HL-60/S4 treated with retinoic acid at 250 ng/mL for 4 days and 3 days (cell line): ENCODE data around the gene FBXL13.
"Not testable (repeated sequence)": the region's sequence is repeated elsewhere in the genome, so short reads cannot be mapped to it uniquely, and the experiment has no call there.

ENCODE experiments used
- in situ Hi-C: fragments of 300-500 bp; cut with MboI; formaldehyde crosslinking; loops from 2 replicates; pipeline ENCODE4 v1.7.0; 2022; ENCODE audit warnings: low sequenced_read_pairs

FBXL13 gene

DNA sequence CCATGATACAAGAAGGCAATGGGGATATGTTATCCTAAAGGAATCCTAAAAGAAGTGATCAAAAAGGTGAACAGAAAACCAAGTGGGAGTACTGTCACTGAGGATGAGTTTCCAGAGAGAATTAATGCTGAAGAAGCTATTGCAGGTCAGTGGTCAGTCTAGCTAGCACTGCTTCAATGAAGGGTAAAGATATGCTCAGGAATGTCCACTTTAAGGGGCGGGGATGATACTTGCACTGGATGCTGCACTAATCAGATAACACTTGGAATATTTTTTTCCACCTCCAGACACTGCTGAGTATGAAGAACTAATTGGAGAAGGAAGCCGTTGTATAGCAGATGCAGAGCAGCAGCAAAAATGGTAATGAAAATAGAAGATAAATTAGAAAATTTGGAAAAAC, 86.5 kb downstream of the FBXL13 start:
- in situ Hi-C loops: no loop called here

DNA sequence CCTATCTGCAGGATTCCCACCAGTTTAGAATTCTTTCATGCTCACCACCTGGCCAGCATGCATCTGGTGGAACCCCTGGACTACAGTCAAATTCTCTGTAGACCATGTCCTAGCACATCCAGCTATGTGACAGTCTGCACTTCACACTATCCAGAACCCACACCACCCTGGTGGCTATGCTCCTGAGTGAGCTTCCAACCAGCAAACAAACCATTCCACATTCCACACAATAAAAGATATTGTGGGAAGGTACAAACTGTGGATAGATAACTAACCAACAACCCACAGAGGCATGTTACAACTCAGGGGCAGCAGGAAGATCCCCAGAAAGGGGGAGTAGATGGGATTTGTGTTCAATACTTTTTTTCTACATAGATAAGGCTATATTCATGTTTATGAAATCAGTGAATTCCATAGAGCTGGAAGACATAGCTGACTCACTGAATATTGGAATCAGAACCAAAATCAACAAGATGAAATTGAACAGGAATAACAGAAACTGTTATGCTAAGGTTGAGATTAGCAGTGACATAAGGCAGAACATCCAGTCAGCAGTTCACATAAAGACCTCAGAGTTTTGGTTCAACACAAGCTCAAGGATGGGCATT, 89.3 kb downstream of the FBXL13 start:
- in situ Hi-C loops: no loop called here

DNA sequence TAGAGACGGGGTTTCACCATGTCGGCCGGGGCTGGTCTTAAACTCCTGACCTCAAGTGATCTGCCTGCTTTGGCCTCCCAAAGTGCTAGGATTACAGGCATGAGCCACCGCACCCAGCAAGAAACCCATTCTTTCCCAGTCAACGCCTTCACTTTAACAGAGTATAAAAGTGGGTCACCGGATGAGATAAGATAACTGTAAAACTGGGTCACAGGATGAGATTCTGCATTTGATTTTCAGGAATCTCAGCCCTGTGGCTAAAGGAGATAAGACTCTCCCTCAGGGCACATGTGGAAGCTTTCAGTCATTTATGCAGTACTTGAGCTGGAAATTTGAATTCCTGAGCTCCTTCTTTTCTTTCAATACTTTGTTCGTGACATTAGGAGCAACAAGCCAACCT, 91.0 kb downstream of the FBXL13 start:
- in situ Hi-C loops: no loop called here

DNA sequence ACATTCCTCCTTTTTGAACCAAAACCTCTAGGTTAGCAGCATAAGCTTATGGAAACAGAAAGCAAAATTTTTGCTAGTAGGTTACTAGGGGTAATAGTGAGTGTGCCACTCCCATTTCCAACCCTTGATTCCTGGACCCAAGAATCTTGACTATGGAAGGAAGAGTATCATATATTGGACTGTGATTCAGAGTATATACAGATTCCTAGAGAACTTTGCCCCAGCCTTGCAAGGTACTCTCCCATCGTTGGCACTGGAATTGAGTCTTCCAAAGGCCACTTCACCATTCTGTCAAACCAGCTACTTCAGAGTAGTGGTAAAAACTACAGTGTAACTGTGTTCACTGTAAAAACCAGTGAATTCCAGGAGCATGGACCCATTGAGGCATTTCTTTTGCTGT, 92.4 kb downstream of the FBXL13 start:
- in situ Hi-C loops: no loop called here

DNA sequence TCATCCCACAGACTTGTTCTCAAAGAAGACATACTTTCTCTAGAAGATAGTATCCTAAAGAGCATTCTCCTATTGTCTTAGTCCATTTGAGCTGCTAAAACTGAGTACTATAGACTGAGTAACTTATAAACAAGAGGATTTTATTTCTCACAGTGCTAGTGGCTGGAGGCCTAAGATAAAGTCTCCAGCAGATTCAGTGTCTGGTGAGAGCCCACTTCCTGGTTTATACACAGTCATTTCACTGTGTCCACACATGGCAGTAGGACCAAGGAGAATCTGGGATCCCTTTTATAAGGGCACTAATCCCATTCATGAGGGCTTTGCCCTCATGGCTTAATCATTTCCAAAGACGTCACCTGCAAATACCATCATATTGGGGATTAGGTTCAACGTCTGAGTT, 93.1 kb downstream of the FBXL13 start:
- in situ Hi-C loops: no loop called here

DNA sequence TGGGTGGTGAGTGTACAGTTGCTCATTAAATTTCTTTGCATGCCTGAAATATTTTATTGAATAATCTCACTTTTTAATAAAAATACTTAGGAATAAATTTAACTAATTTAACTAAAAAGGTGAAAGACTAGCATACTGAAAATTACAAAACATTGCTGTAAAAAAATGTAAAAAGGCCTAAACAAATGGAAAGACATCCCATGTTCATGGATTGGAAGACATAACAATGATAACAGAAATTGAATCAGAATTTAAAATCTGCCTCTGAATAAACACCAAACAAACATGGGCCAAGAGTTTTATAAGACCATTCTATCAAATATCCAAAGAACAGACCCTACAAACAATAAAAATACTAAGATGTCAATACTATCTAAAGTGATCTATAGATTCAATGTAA, 94.9 kb downstream of the FBXL13 start:
- in situ Hi-C loops: no loop called here

DNA sequence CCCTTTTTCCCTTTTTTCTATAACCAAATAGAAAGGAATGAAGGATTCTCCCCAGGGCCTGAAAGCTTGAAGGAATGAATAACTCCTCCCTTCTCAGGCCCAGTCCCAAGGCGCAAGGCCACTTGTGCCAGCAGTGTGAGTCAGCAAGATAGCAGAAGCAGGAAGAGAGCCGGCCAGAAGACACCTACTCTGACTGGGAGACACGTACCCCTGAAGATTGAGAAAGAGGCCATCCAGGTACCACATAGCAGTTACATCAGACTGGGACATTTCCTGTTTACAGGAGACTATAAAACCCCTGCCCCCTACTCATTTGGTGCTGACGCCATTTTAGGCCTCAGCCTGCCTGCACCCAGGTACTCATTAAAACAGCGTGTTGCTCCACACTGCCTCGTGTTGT, 96.3 kb downstream of the FBXL13 start:
- in situ Hi-C loops: no loop called here

DNA sequence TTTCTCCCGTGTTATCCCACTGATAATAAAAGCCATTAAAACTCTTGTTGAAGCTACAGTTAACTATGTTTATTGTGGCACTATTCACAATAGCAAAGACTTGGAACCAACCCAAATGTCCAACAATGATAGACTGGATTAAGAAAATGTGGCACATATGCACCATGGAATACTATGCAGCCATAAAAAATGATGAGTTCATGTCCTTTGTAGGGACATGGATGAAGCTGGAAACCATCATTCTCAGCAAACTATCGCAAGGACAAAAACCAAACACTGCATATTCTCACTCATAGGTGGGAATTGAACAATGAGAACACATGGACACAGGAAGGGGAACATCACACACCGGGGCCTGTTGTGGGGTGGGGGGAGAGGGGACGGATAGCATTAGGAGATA, 97.0 kb downstream of the FBXL13 start:
- in situ Hi-C loops: not testable (repeated sequence)

DNA sequence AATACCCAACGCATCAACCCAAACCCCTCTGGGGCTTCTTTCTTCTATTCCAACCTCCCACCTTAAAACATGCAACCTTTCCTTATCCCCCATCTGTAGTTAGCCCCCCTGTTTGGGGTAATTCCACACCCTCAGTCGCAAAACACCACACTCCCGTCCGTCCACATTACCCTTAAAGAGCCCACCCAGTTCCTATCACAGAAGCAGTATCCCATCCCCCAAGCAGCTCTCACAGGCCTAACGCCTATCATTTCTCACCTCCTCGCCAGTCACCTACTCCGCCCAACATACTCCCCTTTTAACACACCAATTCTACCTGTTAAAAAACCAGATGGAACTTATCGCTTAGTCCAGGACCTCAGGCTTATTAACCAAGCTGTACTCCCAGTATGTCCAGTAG, 98.1 kb downstream of the FBXL13 start:
- in situ Hi-C loops: no loop called here

DNA sequence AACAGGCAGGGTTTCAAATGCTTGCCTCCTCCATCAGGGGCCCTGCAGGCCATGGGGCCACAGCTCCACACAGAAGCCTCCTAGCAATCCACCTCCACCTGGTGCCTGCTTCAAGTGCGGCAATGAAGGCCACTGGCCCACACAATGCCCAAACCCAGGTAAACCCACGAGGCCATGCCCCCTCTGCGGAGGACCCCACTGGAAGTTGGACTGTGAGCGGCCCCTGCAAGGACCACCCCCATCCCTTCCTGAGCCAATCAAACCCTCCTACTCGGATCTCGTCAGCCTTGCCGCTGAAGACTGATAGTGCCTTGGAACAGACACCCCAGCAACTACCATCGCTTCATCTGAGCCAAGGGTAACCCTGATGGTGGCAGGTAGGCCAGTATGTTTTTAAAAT, 98.7 kb downstream of the FBXL13 start:
- in situ Hi-C loops: no loop called here

DNA sequence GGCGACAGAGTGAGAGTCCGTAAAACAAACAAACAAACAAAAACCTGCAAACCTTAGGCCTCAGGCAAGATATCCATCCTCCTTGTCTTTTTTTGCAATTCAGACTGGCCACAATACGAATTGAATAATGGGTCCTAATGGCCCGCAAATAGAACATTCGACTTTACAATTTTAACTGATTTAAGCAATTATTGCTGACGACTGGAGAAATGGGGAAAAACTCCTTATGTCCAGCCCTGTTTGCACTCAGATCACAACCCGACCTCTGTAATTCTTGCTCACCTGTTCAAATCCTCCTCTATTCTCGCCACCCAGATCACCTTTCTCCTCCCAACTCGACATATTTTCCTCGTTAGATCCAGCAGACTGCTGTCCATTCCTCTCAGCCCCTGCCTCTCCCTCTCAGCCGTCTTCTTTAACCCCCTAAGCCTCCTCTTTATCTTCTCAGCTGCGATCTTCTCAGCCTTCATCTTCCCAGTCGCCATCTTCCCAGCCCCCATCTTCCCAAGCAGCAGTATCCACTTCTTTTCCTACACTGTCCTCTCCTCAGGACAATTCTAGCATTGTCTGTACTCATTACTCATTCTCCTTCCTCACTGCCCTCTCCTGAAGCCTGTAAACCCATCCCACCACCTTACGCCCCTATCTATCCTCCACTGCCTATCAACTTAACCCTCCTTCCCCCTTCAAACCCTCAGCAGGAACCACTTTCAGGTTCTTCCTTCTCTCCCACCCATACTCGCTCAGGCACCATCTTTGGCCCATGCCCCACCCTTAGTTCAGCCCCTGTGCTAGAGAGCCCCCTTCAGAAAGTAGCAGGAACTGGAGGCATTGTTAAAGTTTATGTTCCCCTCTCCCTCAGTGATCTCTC, 100.0 kb downstream of the FBXL13 start:
- in situ Hi-C loops: no loop called here

DNA sequence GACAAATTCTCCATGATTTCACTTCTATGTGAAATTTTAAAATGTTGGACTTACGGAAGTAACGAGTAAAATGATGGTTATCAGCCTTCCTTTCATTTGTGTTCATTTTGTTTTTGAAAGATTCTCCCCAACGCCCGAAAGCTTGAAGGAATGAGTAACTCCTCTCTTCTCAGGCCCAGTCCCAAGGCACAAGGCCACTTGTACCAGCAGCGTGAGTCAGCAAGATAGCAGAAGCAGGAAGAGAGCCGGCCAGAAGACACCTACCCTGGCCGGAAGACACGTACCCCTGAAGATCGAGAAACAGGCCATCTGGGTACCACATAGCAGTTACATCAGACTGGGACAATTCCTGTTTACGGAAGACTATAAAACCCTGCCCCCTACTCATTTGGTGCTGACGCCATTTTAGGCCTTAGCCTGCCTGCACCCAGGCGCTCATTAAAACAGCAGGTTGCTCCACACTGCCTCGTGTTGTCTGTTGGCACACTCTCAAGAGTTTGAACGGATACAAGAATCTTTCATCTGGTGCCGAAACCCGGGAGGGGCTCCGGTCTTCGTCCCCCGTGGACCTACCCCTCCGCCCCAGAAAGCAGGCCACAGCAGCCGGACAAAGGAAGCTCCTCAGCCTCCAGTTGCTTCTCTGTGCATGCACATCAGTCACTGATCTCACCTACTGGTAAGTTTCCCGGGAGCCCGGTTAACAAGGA, 101.3 kb downstream of the FBXL13 start:
- in situ Hi-C loops: no loop called here

DNA sequence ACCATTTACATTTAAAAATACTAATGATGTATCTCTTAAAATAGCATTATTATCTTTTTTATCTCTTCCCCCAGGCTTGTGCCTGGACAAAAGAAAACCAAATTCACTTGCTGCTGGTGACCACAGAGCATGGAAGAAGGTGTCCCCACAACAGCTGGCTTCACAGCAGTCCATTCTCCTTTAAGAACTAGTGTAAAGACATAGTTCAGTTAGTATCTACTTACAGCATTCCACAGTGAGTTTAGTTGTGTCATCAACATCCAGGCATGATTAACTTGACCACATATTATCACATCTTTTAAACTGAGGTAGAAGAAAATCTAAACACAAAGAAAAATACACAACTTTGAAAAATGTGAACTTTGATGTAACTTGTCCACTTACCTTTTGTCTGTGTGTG, 106.8 kb downstream of the FBXL13 start:
- in situ Hi-C loops: no loop called here

DNA sequence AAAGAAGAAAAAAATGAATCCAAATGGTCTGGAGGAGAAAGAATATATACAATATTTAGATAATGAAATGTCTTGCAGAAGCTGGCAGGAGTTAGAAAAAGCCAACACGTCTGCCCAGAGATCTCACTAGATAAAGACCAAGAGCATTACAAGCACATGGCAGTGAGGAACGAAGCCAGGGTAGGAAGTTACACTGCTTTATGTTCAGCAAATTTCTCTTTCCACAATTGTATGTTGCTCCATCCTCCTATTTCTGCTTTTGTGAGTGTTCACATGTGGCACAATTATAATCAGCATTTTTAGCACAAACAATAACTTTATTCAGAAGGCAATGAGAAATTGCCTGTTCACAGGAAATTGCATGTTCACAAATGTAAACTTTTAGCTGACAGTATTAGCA, 108.1 kb downstream of the FBXL13 start:
- in situ Hi-C loops: no loop called here

DNA sequence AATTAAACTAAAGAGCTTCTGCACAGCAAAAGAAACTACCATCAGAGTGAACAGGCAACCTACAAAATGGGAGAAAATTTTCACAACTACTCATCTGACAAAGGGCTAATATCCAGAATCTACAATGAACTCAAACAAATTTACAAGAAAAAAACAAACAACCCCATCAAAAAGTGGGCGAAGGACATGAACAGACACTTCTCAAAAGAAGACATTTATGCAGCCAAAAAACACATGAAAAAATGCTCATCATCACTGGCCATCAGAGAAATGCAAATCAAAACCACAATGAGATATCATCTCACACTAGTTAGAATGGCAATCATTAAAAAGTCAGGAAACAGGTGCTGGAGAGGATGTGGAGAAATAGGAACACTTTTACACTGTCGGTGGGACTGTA, 112.6 kb downstream of the FBXL13 start:
- in situ Hi-C loops: not testable (repeated sequence)

DNA sequence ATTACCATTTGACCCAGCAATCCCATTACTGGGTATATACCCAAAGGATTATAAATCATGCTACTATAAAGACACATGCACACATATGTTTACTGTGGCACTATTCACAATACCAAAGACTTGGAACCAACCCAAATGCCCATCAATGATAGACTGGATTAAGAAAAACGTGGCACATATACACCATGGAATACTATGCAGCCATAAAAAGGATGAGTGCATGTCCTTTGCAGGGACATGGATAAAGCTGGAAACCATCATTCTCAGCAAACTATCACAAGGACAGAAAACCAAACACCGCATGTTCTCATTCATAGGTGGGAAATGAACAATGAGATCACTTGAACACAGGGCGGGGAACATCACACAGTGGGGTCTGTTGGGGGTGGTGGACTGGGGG, 116.6 kb downstream of the FBXL13 start:
- in situ Hi-C loops: not testable (repeated sequence)

DNA sequence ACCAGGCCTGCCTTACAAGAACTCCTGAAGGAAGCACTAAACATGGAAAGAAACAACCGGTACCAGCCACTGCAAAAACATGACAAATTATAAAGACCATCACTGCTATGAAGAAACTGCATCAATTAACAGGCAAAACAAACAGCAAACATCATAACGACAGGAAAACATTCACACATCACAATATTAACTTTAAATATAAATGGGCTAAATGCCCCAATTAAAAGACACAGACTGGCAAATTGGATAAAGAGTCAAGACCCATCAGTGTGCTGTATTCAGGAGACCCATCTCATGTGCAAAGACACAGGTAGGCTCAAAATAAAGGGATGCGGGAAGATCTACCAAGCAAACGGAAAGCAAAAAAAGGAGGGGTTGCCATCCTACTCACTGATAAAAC, 120.2 kb downstream of the FBXL13 start:
- in situ Hi-C loops: not testable (repeated sequence)

DNA sequence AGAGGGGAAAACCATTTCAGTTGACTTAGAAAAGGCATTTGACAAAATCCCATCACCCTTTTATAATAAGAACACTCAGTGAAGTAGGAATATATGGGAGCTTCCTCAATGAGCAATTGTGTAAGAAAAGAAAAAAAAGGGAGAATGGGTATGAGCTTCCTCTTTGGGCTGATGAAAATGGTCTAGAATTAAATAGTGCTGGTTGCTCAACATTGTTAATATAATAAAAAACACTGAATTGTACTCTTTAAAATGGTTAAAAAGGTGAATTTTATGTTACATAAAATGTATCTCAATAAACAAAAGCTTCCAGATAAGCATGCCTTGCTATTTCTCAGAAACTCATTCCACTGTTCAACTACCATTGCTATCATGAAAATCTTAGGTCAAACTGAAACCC, 121.2 kb downstream of the FBXL13 start:
- in situ Hi-C loops: no loop called here

DNA sequence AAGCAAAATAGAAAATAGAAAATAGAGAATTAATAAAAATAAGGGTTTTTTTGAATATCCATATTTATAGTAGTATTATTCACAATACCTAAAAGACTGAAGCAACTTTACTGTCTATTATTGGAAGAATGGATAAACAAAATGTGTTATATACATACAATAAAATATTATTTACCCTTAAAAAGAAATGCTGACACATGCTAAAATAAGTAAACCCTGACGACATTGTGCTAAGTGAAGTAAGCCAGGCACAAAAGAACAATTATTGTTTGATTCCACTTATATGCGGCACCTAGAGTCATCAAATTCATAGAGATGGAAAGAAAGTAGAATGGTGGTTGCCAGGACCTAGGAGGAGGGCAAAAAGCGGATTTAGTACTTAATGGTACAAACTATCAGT, 122.8 kb downstream of the FBXL13 start:
- in situ Hi-C loops: no loop called here

DNA sequence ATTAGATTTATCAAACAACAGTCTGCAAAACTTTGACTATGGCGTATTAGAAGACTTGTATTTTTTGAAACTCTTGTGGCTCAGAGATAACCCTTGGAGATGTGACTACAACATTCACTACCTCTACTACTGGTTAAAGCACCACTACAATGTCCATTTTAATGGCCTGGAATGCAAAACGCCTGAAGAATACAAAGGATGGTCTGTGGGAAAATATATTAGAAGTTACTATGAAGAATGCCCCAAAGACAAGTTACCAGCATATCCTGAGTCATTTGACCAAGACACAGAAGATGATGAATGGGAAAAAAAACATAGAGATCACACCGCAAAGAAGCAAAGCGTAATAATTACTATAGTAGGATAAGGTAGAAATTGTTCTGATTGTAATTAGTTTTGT, 130.4 kb downstream of the FBXL13 start:
- in situ Hi-C loops: no loop called here

DNA sequence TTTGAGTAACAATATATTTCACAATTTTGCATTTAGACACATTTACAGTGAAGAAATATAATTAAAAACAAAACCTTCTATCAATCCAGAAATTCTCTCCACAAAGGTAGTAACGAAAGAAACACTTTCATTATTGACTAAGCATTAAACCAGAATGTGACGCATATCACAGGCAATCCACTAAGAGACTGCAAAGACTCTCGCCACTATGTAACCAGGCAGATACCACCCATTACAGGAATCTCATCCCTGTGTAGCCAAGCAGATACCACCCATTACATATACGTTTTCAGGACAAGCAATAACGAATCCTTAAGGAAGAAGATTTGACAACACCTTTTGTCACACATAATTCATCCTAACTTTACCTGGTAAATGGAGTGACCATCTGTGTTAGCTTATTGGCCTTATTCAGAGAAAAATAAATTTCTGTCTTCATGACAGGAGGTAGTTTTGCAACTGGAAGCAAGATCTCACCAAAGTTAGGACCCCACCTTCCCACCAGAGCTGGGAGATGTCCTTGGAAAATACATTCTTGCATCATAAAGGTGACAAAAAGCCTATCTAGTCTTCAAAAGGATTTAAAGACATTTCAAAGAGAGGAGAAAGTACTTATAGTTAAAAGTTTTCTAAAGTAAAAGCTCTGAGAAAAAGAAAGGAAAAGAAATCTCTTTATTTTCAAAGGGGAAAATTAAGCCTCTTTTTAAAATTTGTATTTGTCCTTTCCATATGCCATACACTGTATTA, 131.0 kb downstream of the FBXL13 start:
- in situ Hi-C loops: no loop called here
